HG03439 (cell line): Measurements from ENCODE around the gene LXN.

Experiments used
- ATAC-seq: cut with Tn5 transposase; IDR thresholded peaks from one replicate; pipeline ENCODE4 v1.9.1; 2021; ENCODE audit warnings: mild to moderate bottlenecking, moderate library complexity; ENCODE audit not compliant: unreplicated experiment

The LXN gene

GRCh38 chr3:158671821-158672214 lies 630 bp downstream of the LXN start:
- no peak for ATAC-seq

- ATAC-seq: no peak
Measured at GRCh38 chr3:158668506-158668905, 3.9 kb downstream of the LXN start.

- ATAC-seq: no peak
Measured at GRCh38 chr3:158666416-158666815, 6.0 kb downstream of the LXN start.

GRCh38 chr3:158663832-158664231 lies 8.6 kb downstream of the LXN start:
- no peak for ATAC-seq

- no peak for ATAC-seq
Measured at GRCh38 chr3:158663246-158663645, 9.2 kb downstream of the LXN start.

- no peak for ATAC-seq
Measured at GRCh38 chr3:158660711-158661110, 11.7 kb downstream of the LXN start.

GRCh38 chr3:158659454-158660237 lies 12.8 kb downstream of the LXN start:
- no peak for ATAC-seq

GRCh38 chr3:158658889-158659288 lies 13.6 kb downstream of the LXN start:
- ATAC-seq: no peak

- no peak for ATAC-seq
Measured at GRCh38 chr3:158652463-158652862, 20.0 kb downstream of the LXN start.

GRCh38 chr3:158651192-158651591 lies 21.3 kb downstream of the LXN start:
- no peak for ATAC-seq

GRCh38 chr3:158649791-158650190 lies 22.7 kb downstream of the LXN start:
- ATAC-seq: no peak

GRCh38 chr3:158644345-158644908 lies 28.0 kb downstream of the LXN start, which contains the start of gene GFM1:
Gene GFM1 (plus strand): TSS chr3:158644527. CDS start chr3:158644635, 108 bp downstream.
- peak; percentile 100 for ATAC-seq

- ATAC-seq: no peak
Measured at GRCh38 chr3:158642474-158643210, 29.8 kb downstream of the LXN start.

- ATAC-seq: no peak
Measured at GRCh38 chr3:158642005-158642404, 30.4 kb downstream of the LXN start.

- no peak for ATAC-seq
Measured at GRCh38 chr3:158640646-158641045, 31.8 kb downstream of the LXN start.

GRCh38 chr3:158631981-158632380 lies 40.5 kb downstream of the LXN start:
- no peak for ATAC-seq

- ATAC-seq: no peak
Measured at GRCh38 chr3:158625881-158626280, 46.6 kb downstream of the LXN start.

- ATAC-seq: no peak
Measured at GRCh38 chr3:158617982-158618875, 54.2 kb downstream of the LXN start.
